ENCODE measurements around the gene HHAT.

Gene HHAT

GRCh38 chr1:210313046-210313595 lies 15.6 kb upstream of the HHAT start:
- DNase-seq (ENCODE audit: low read depth in 4 of 4, low spot score in 1 of 4), result no peak

- no peak for DNase-seq (ENCODE audit: low read depth in 4 of 4, low spot score in 1 of 4)
Observed at GRCh38 chr1:210313921-210314320, 14.8 kb upstream of the HHAT start.

GRCh38 chr1:210315529-210315928 lies 13.2 kb upstream of the HHAT start:
- DNase-seq (ENCODE audit: low read depth in 4 of 4, low spot score in 1 of 4), result no peak

- no peak for DNase-seq (ENCODE audit: low read depth in 4 of 4, low spot score in 1 of 4)
Observed at GRCh38 chr1:210321131-210321530, 7.6 kb upstream of the HHAT start.

- DNase-seq (ENCODE audit: low read depth in 4 of 4, low spot score in 1 of 4), result no peak
Observed at GRCh38 chr1:210321552-210321951, 7.2 kb upstream of the HHAT start.

- DNase-seq (ENCODE audit: low read depth in 4 of 4, low spot score in 1 of 4), result no peak
Observed at GRCh38 chr1:210323957-210324356, 4.7 kb upstream of the HHAT start.

- no peak for DNase-seq (ENCODE audit: low read depth in 4 of 4, low spot score in 1 of 4)
Observed at GRCh38 chr1:210325026-210325670, 3.6 kb upstream of the HHAT start.

- no peak for DNase-seq (ENCODE audit: low read depth in 4 of 4, low spot score in 1 of 4)
Observed at GRCh38 chr1:210328032-210328745, 513 bp upstream of the HHAT start.

GRCh38 chr1:210330279-210330866 lies 1.7 kb downstream of the HHAT start:
- no peak for DNase-seq (ENCODE audit: low read depth in 4 of 4, low spot score in 1 of 4)

GRCh38 chr1:210332233-210332632 lies 3.5 kb downstream of the HHAT start:
- DNase-seq (ENCODE audit: low read depth in 4 of 4, low spot score in 1 of 4), result no peak

- DNase-seq (ENCODE audit: low read depth in 4 of 4, low spot score in 1 of 4), result peak in 2 of 4 experiments; percentile 30 to 42
Observed at GRCh38 chr1:210332719-210333398, 4.2 kb downstream of the HHAT start.

- no peak for DNase-seq (ENCODE audit: low read depth in 4 of 4, low spot score in 1 of 4)
Observed at GRCh38 chr1:210335001-210335400, 6.3 kb downstream of the HHAT start.

GRCh38 chr1:210336362-210336761 lies 7.7 kb downstream of the HHAT start:
- no peak for DNase-seq (ENCODE audit: low read depth in 4 of 4, low spot score in 1 of 4)

- no peak for DNase-seq (ENCODE audit: low read depth in 4 of 4, low spot score in 1 of 4)
Observed at GRCh38 chr1:210339500-210339899, 10.8 kb downstream of the HHAT start.

- no peak for DNase-seq (ENCODE audit: low read depth in 4 of 4, low spot score in 1 of 4)
Observed at GRCh38 chr1:210340311-210340710, 11.6 kb downstream of the HHAT start.

- DNase-seq (ENCODE audit: low read depth in 4 of 4, low spot score in 1 of 4), result no peak
Observed at GRCh38 chr1:210340841-210341240, 12.1 kb downstream of the HHAT start.

GRCh38 chr1:210342986-210343780 lies 14.5 kb downstream of the HHAT start:
- no peak for DNase-seq (ENCODE audit: low read depth in 4 of 4, low spot score in 1 of 4)

GRCh38 chr1:210344706-210345105 lies 16.0 kb downstream of the HHAT start:
- DNase-seq (ENCODE audit: low read depth in 4 of 4, low spot score in 1 of 4), result no peak

- no peak for DNase-seq (ENCODE audit: low read depth in 4 of 4, low spot score in 1 of 4)
Observed at GRCh38 chr1:210347112-210347511, 18.4 kb downstream of the HHAT start.

- no peak for DNase-seq (ENCODE audit: low read depth in 4 of 4, low spot score in 1 of 4)
Observed at GRCh38 chr1:210351496-210351895, 22.8 kb downstream of the HHAT start.

- no peak for DNase-seq (ENCODE audit: low read depth in 4 of 4, low spot score in 1 of 4)
Observed at GRCh38 chr1:210352575-210352974, 23.9 kb downstream of the HHAT start.

Data from stimulated activated CD4-positive, alpha-beta T cell treated with anti-CD3 and anti-CD28 coated beads, Interleukin-1b, Interleukin-23, amount 100 ng/mL, for 24 hours (primary cell).